HG03103 (cell line): ENCODE measurements around the gene RGS11.

ENCODE experiments used
- ATAC-seq: cut with Tn5 transposase; IDR thresholded peaks from one replicate; pipeline ENCODE4 v1.9.1; 2021; ENCODE audit warnings: low read depth; ENCODE audit not compliant: unreplicated experiment

Gene RGS11

DNA sequence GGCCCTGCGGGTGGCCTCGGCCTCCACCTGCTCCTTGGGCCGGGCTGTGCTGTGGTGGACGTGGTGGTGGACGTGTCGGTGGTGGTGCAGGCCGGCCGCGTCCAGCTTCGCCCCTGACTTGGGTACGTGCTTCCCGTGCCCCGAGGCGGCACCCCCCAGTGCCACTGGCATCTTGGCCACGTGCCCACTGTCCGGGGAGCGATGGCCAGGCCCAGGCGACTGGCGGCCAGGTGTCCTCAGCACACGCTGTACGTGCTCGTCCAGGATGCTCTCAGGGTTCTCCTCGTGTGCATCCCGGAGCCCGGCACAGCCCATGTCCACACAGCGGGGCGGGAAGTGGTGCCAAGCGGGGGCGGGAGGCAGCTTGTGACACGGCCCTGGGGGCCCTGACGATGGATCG, 22.1 kb upstream of the RGS11 start:
- no peak for ATAC-seq

DNA sequence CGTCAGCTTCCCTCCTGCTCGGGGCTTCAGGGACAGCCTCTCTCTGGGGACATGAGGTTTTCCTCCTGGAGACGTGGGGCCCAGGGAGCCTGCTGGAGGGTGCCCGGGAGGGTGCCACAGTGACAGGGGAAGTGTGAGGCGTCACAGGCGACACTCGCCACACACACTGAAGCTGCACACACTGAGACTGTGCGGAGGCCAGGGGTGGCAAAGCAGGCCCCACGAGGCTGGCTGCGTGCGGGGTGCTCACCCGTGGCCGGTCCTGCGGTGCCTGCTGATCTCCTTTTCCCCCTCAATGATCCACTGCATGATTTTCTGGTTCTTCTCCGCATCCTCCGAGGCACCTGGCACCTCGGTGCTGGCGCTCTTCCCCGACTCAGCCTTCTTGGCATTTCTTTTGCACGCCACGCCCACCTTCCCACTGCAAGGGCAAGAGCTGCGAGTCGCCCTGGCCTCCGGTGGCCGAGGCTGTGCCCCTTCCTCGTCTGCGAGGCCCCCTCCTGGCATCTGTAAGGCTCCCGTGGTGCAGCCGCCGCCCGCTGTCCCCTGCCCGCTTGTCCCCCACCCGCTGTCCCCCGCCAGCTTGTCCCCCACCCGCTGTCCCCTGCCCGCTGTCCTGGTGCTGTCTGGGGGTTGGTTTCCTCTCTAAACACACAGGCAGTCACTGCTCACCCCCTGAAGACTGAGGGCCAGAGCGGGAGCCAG, 21.2 kb upstream of the RGS11 start:
- ATAC-seq = no peak

DNA sequence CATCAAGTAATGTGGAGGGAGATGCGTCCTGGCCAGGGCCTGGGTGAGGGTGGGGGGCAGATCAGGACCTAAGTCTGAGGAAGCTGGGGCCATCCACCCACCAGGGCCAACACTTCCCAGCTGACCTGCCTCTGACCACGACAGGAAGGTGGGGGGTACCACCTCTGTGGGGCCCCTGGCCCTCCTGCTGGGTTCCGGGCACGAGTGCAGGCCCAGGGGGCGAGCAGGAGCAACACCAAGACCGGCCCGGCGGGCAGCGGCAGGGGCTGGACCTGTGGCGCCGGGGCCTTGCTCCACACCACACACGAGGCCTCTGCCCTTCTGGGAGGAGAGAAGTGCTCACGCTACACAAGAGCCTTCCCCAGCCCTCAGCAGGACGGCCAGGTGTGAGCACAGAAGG, 20.5 kb upstream of the RGS11 start:
- no peak for ATAC-seq

DNA sequence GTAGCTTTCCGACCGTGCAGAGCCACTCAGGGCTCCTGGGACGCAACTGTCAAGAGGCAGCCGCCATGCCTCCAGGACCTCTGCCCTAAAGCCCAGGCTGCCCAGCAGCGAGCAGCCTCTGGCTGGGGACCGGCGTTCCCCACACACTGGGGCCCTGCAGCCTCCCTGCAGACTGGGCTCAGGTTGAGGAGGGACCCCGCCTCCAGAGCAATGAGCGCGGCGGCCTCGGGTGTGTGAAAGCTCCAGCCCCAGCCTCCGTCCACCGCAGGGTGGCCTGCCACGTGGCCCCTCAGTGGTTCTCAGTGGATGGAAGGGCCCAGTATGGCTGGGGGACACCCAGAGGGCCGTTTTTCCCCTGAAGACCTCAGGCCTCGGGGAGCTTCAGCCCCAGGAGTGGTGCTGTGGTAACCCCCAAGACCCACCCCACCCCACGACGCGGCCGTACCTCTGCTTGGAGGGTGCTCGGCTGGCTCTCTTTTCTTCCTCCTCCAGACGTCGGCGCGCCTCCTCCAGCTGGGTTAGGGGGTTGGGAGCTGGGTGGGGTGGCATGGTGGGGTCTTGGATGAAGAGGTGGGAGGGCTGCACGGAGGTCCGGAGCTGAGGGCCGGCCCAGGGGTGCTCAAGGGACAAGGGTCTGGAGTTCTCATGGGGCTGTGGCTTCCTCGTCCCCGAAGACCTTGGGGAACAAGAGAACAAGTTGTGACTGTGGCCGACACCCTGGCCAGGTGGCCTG, 17.5 kb upstream of the RGS11 start:
- no peak for ATAC-seq

DNA sequence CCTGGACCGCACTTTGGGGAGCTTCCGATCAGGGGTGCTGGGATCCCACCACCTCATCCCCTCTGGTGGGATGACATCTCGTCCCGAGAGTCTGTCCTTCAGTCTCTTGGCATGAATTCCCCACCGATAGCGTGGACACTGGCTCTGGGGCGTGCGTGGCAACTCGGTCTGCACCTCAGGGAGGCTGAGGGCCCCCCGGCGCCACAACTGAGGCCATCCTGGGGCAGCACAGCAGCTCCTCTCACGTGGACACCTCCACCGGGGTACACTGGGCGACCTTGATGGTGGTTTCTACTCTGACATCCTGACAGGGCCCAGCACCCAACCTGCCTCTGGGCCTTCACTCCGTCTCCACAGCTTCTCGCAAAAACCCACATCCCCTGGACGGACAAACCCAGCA, 15.8 kb upstream of the RGS11 start:
- ATAC-seq = no peak

DNA sequence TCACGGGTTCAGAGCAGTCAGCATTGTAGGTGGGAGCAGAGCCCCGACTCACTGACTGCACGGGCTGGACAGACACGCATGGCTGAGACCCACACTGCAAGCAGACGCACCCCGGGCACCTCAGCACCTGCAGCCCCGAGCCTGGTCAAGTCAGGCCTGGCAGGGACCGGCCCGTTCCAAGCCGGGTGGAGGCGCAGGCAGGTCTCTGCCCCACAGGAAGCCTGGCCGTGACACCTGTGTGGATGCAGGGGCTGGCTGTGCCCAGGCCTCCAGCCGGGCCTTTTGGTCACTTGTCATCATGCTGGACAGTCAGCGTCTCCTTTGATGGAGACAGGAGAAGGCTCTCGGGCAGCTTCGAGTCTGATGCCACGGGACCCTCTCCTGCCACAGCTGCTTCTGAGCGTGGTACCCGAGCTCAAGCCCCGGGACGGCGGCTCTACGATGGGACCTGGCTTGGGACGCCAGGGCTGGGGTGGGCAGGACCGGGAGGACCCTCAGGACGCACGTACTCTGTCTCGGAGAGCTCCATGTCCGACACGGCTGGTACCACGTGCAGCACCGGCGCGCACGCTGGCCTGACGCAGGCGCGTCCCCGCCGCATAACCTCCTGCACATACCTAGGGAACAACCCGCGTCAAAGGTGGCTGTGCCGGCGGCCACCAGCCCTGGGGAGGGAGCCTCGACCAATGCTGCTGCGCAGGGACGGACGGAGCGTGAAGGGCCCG, 15.1 kb upstream of the RGS11 start:
- ATAC-seq = no peak

DNA sequence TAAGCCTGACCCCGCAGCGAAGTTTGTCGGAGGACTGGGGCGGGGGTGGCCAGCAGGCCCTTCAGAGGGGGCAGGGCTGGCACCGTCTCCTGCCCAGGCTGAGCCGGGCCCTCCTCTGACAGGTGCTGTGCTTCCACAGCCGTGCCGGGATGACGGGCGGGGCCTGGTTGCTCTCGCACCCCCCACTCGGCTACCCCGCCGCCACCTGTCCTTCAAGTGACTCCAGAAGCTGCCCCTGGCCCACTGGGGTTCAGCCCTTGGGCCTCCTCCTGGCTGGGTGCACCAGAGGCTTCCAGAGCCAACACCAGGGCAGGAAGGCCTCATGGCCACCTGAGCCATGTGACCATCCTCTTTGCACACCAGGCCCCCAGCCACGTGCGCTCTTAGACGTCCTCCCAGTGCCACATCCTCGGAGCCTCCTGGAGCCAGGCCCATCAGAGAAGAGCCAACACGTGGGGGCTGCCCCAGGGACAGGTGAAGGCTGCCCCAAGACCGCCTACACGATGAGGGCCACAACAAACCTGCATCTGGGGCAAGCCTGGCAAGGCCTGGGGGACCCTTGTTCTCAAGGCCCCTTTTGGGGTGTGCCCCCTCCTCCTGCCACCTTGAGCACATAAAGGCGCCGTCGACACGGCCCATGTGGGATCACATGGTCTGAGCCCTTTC, 14.4 kb upstream of the RGS11 start:
- no peak for ATAC-seq

DNA sequence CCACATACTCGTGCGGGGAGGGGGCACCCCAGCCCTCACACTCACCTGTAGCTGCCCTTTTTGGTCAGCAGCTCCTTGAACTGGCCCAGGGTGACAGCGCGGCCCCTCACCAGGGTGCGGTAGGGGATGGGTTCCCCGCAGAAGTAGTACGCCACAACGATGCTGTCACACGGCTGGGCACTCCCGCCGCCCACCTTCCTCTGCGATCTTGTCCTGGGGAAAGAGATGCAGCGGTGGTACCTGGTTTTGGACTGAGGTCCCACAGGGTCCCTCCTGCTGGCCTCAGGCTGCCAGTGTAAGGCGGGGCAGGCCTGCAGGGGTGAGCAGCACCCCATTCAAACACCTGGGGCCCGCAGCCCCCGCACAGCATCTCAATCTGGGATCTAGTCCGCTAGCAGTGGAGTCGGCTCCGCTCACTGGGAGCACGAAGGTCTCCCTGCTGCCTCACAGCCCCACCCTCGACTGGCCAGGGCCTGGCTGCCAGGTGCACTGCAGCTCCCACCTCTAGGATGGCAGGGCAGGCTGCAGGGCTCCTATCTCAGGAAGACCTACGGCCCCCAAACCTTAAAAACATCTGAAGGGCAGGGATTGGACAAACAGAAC, 13.8 kb upstream of the RGS11 start:
- no peak for ATAC-seq

DNA sequence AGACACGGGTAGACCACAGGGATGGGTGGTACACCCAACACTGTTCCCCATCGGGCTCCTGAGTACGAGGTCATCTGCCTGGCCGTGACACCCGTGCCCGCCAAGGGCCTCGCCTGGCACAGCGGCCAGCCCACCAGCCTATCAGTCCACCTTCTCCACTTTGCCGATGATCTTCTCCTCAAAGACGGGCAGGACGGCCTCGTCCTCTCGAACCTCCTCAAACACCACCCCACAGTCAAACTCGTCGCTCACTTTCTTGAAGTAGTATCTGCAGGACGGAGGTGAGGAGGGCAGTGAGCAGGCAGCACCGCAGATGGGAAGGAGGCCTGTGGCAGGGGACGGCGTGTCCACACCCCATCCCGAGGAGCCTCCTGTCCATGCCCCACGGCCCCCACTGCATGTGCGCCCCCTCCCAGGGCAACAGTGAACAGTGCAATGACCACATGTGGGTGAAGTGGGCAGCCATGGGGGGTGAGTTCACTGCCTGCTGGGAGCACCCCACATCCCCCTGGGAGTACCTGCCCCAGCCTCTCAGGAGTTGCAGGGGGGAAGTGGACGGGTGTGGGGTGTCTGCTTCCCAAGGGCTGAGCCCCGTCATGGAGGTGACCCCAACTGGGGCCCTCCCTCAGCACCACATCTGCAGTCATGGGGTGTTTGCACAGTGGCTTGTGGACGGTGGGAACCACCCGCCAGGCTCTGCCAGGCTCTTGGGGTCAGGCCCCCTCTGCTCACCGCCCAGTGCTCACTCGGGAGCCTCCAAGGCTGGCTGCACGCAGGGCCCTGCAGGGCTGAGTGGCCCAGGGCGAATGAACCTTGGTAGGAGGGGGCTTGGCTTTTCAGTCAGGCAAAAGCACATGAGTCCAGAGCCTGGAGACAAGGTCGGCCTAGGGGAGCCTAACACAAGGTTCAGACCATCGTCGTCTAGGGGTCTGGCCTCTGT, 12.5 kb upstream of the RGS11 start:
- ATAC-seq = no peak

DNA sequence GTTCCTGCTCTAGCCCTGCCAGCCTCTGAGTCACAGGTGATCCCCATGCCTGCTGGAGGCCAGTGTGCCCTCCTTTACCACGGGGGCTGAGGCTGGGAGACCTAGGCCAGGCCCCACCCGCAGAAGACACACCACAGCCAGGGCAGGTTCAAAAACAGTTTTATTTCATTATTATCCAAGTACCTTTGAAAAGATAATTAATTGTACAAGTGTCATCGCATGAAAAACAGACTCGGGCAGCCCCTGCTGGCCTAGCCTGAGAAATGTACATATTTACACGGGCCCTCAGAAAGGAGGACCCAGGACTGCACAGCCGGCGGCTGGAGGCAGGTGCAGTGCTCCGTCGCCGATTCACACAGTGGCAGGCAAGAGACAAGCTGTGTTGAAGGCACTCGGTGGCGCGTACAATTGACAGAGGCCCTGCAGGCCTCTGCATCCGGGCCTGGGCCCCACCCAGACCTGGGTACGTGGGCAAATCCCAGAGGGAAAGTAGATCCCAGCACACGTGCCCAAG, 11.6 kb upstream of the RGS11 start:
- no peak for ATAC-seq

DNA sequence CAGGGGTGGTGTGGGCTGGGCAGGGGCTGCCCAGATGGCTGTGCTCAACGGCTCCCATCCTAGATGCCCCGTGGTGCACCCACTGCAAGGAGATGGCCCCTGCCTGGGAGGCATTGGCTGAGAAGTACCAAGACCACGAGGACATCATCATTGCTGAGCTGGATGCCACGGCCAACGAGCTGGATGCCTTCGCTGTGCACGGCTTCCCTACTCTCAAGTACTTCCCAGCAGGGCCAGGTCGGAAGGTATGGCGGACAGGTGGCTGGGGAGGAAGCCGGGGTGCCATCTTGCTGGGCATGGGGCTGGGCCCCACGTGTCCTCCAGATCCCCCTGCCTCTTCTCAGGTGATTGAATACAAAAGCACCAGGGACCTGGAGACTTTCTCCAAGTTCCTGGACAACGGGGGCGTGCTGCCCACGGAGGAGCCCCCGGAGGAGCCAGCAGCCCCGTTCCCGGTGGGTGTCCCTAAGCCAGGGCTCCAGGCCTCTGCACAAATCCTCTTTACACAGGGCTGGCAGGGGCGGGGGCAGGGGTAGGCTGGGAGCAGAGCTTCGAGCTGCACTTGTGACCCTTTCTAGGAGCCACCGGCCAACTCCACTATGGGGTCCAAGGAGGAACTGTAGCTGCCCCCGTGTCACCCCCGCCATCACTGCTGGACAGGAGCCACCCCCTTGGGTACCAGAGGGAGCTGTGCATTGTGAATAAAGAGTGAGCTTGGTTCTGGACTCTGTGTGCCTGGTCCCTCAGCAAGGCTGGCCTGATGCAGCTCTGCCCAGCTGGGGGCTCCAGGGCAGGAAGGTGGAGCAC, 10.9 kb upstream of the RGS11 start:
- no peak for ATAC-seq

DNA sequence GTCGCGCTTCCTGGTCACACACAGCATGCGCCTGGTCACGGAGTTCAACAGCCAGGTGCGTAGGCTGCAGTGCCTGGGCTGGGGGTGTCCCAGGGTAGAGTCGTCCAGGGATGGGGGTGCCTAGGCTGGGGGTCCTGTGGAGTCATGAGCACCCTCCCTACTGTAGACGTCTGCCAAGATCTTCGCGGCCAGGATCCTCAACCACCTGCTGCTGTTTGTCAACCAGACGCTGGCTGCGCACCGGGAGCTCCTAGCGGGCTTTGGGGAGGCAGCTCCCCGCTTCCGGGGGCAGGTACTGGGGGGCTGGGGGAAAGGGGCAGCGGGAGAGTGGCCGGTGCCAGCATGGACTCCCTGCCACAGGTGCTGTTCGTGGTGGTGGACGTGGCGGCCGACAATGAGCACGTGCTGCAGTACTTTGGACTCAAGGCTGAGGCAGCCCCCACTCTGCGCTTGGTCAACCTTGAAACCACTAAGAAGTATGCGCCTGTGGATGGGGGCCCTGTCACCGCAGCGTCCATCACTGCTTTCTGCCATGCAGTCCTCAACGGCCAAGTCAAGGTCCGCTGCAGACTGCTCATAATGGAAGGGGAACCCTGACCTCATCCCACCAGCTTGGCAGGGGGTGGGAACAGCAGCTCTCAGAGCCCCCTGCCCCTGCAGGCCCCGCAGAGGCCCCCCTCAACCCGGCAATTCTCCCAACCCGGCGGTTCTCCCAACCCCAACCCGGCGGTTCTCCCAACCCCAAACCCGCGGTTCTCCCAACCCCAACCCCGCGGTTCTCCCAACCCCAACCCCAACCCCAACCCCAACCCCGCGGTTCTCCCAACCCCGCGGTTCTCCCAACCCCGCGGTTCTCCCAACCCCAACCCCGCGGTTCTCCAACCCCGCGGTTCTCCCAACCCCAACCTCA, 9.7 kb upstream of the RGS11 start:
- no peak for ATAC-seq

DNA sequence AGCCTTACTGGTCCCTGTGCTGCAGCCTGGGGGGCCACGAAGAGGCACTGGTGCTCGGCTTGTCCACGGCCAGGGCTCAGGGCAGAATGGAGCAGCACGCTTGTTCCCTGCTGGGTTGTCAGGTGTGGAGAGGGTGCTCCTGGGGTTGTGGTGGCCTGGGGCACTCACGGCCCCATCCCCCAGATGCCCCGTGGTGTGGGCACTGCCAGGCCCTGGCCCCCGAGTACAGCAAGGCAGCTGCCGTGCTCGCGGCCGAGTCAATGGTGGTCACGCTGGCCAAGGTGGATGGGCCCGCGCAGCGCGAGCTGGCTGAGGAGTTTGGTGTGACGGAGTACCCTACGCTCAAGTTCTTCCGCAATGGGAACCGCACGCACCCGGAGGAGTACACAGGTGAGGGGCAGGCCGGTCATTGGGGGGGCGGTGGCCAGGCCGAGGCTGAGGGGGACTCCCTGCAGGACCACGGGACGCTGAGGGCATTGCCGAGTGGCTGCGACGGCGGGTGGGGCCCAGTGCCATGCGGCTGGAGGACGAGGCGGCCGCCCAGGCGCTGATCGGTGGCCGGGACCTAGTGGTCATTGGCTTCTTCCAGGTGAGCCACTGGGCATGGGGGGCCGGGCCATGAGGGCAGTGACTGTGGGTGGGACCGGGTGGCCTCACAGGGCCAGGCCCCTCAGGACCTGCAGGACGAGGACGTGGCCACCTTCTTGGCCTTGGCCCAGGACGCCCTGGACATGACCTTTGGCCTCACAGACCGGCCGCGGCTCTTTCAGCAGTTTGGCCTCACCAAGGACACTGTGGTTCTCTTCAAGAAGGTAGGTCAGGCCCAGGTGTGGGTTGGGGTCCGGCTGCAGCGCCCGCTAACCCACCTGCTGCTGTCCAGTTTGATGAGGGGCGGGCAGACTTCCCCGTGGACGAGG, 8.7 kb upstream of the RGS11 start:
- ATAC-seq = no peak

DNA sequence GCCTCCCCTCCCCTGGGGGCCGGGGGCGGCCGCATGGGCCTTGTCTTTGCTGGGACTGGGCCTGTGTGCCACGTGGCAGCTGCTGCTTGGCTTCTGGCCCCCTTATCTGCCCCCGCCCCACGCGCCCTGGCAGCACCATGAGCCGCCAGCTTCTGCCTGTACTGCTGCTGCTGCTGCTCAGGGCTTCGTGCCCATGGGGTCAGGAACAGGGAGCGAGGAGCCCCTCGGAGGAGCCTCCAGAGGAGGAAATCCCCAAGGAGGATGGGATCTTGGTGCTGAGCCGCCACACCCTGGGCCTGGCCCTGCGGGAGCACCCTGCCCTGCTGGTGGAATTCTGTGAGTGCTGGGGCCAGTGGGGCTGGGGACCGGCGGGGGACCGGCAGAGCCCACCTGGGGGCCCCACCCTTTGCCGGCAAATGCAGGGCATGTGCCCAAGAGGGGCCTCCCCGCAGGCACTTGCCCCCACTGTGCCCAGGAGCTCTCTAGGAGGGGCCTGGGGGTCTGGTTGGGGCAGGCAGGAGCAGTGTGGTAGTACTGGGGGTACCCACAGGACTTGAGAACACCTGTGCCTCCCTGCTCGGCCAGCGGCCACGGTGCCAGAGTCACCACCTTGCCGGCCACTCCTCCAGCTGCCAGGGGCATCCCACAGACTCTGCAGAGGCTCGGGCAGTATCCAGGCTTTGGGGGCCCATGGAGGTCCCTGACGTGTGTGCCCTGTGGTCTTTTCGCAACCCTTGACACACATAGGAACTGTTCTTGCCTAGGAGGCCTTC, 7.5 kb upstream of the RGS11 start, which contains the start of gene PDIA2:
PDIA2 (plus strand) TSS at position 132 of the 773 bp plus-strand sequence; CDS start at position 138, 6 bp downstream.
- no peak for ATAC-seq

DNA sequence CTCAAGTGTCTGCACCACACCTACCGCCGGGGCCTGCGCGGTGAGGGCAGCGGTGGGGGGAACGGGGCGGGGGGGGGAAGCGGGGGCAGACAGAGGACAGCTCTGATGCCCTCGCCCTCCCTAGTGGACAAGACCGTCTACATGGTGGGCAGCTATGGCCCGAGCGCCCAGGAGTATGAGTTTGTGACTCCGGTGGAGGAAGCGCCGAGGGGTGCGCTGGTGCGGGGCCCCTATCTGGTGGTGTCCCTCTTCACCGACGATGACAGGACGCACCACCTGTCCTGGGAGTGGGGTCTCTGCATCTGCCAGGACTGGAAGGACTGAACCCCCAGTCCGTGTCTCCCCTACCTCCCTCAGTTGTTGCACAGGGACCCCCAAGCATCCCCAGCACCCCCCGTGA, 6.7 kb upstream of the RGS11 start:
- no peak for ATAC-seq
